Measurements from ENCODE around the gene KCTD2. TPM values are rescaled to one million over a fixed set of nuclear protein-coding genes. Genes with fewer than 3 reads are reported as not detected.
A peak's percentile ranks its signal among the peaks of the same experiment; 100 is the strongest.

KCTD2 gene
- total and polyA plus RNA-seq, 8 donors: 6.3 to 14.6 (median 8.7) TPM

DNA sequence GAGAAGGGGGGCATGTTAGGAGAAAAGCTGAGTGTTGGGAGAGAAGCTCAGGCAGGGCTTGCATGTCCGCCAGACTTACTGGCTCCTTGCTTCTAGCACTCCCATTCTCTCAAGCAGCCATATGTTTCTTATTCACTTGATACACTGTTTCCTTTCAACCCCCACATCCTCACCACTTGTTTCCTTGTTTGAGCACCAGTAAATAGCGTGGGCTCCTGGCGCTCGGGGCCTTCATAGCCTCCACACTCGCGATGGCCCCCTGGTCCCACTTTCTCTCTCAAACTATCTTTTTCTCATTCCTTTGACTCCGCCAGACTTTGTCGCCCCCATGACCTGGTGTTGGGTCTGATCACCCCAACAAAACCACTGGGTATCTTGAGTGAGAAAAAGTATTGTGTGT, 16.9 kb upstream of the KCTD2 start:
- DNase-seq (no peak), FAIRE-seq (no peak), ATAC-seq (no peak)
- TF ChIP-seq, protein P1, sequence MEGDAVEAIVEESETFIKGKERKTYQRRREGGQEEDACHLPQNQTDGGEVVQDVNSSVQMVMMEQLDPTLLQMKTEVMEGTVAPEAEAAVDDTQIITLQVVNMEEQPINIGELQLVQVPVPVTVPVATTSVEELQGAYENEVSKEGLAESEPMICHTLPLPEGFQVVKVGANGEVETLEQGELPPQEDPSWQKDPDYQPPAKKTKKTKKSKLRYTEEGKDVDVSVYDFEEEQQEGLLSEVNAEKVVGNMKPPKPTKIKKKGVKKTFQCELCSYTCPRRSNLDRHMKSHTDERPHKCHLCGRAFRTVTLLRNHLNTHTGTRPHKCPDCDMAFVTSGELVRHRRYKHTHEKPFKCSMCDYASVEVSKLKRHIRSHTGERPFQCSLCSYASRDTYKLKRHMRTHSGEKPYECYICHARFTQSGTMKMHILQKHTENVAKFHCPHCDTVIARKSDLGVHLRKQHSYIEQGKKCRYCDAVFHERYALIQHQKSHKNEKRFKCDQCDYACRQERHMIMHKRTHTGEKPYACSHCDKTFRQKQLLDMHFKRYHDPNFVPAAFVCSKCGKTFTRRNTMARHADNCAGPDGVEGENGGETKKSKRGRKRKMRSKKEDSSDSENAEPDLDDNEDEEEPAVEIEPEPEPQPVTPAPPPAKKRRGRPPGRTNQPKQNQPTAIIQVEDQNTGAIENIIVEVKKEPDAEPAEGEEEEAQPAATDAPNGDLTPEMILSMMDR (IDR thresholded peaks at IDR 0.05): no peak
- H3K9me3 ChIP-seq: no peaks in the 10 kb centered on the region
- no peak overlapping the region for H3K27ac ChIP-seq
- intact Hi-C loops (cut with DNase I): no loop called here
- no peak overlapping the region for H3K4me3 ChIP-seq
- H3K27me3 ChIP-seq: no peaks in the 10 kb centered on the region
- no peaks in the 10 kb centered on the region for H3K36me3 ChIP-seq
- whole genome bisulfite sequencing, 2 donors: 74 to 97% methylated on average over 8 of the region's 8 CpGs
- H3K4me1 ChIP-seq: peaks cover 0 to 7% (median 0%) of the 10 kb centered on the region in 3 donors

DNA sequence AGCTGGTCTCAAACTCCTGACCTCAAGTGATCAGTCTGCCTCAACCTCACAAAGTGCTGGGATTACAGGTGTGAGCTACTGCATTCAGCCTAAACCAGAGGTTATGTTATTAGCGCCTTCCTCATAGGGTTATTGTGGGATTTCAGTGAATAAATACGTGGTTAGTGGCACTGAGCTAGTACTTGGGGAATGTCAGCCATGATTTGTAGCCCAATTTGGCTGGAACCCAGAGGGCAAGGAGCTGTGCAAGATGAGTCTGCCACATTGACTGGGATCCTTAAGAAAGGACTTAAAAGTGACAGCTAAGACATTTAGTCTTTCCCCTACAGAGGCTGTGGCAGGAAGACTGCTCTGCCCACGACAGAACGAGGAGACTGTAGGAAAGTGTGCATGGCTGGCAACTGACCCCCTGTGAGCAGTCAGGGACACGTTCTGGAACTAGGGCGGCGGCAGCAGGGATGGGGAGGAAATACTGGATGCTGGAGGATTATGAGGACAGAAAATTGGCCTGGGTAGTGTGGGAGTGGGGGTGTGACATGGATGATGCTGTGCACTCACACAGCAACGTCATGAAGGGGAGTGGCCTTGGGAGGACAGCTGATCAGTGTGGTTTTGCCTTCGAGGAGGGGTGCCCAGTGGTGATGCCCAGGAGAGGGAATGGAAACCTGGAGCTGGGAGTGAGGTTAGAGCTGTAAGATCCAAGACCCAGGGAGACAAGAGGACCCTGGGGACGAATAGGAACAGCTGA, 14.9 kb upstream of the KCTD2 start:
- ATAC-seq: peak in 1 of 4 donors; percentile 11
- FAIRE-seq: no peak
- H3K36me3 ChIP-seq: no peaks in the 10 kb centered on the region
- H3K4me3 ChIP-seq: peak overlapping the region in 1 of 4 donors; percentile 15
- H3K27ac ChIP-seq: no peak overlapping the region
- intact Hi-C loops (cut with DNase I): no loop called here
- peak in 4 of 6 donors; percentile 38 to 70 (median 59) for DNase-seq
- WGBS, 2 donors: 24 to 32% methylated on average over 10 of the region's 10 CpGs
- TF ChIP-seq, protein P1 (IDR thresholded peaks at IDR 0.05): no peak
- H3K4me1 ChIP-seq: peaks cover 0 to 12% (median 0%) of the 10 kb centered on the region in 3 donors
- H3K9me3 ChIP-seq: no peaks in the 10 kb centered on the region
- no peaks in the 10 kb centered on the region for H3K27me3 ChIP-seq

DNA sequence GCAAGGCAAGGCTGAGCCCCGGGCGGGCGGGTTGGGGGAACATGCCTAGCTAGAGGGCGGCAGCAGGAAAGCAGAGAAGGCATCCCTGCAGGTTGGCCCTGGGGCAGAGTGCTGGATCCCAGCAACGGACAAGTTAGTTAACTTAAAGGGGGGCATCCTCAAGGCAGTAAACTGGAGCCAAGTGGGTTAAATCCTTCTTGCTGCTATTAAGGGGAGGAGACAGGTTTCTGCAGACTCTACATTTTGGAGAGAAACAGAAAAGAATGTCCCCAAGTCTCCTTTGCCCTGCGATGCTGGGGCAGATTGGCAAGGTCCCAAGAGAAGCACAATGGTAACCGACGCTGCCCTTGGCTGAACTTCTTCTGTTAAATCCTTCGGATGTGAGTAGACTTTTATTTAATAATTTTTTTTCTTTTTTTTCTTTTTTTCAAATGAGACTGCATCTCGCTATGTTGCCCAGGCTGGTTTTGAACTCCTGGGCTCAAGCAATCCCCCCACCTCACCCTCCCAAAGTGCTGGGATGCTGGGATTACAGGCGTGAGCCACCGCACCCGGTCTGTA, 14.2 kb upstream of the KCTD2 start:
- ATAC-seq: no peak
- WGBS, 2 donors: 10 to 19% methylated on average over 13 of the region's 13 CpGs
- H3K36me3 ChIP-seq: no peaks in the 10 kb centered on the region
- peak overlapping the region in 1 of 4 donors; percentile 46 for H3K4me3 ChIP-seq
- peak in 2 of 6 donors; percentile 36 to 58 for DNase-seq
- H3K9me3 ChIP-seq: no peaks in the 10 kb centered on the region
- intact Hi-C loops (cut with DNase I): no loop called here
- H3K4me1 ChIP-seq: peaks cover 0 to 12% (median 0%) of the 10 kb centered on the region in 3 donors
- H3K27ac ChIP-seq: no peak overlapping the region
- TF ChIP-seq, protein P1 (IDR thresholded peaks at IDR 0.05): no peak
- no peak for FAIRE-seq
- H3K27me3 ChIP-seq: no peaks in the 10 kb centered on the region

DNA sequence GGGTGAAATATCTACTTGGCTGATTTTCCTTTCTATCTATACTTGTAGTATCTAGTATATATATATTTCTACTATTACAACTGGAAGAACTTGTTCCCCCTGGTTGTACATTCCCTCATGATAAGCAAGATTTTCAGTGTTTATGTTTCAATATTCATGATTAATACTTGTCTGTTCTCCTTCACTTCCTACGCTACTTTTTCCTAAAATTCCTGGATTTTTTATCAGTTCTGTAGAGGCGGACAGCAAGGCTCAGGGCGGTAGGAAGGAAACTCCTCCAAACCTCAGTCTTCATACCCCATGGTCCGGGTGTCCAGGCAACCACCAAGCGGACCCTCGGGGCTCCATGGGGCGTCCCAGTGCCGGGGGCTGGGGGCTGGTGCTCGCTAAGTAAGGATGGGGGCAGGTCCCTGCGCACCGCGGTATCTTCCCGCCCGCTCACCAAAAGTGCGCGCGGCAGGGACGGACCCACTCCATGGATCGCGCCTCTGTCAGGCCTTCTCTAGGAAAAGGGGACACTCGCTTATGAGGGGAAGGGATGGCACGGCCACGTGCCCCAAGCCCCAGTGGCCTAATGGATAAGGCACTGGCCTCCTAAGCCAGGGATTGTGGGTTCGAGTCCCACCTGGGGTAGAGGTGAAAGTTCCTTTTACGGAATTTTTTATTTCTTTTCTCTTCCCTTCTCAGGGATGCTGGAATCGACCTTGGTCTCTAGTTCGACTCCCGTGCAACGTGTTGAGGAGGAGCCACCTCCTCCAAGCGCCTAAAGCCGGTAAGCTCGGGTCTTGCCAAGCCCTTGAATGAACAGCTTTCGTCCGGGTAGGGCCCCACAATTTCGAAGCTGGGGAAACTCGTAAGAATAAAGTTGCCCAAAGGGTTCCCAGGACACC, 13.4 kb upstream of the KCTD2 start:
- 0 to 1% methylated on average over 34 to 36 of the region's 36 CpGs for WGBS, 2 donors

More for the DNA sequence above, 13.4 kb upstream of the KCTD2 start:
- ATAC-seq: peak; percentile 69 to 79 (median 74)
- Histone ChIP-seq H3K9me3 (no peaks in the 10 kb centered on the region), H3K27ac (peak overlapping the region; percentile 76 to 88 (median 80)), H3K36me3 (peaks cover 0 to 6% (median under 1%) of the 10 kb centered on the region in 3 donors), H3K4me3 (peak overlapping the region; percentile 44 to 60 (median 48)), H3K4me1 (peaks cover 0 to 12% (median 0%) of the 10 kb centered on the region in 3 donors), H3K27me3 (no peaks in the 10 kb centered on the region)
- DNase-seq: peak; percentile 87 to 99 (median 96)
- TF ChIP-seq, protein P1 (IDR thresholded peaks at IDR 0.05): no peak
- FAIRE-seq: no peak
- intact Hi-C loops (cut with DNase I): no loop called here
